Stimulated activated naive CD4-positive, alpha-beta T cell treated with Interleukin-2 at 50 U/mL for 16 hours (primary cell): Measurements from ENCODE around the gene ASB1.

Experiments used
- DNase-seq: peaks from one replicate; lab custom pipeline; 2025; lab: John Stamatoyannopoulos, UW

Gene ASB1

GRCh38 chr2:238444242-238444641 lies 17.5 kb downstream of the ASB1 start:
- DNase-seq = no peak

- DNase-seq = no peak
Measured at GRCh38 chr2:238445409-238446190, 18.9 kb downstream of the ASB1 start.

GRCh38 chr2:238446371-238446770 lies 19.6 kb downstream of the ASB1 start:
- DNase-seq = no peak

GRCh38 chr2:238448031-238448955 lies 21.6 kb downstream of the ASB1 start:
- DNase-seq = no peak

GRCh38 chr2:238449241-238449640 lies 22.5 kb downstream of the ASB1 start:
- DNase-seq = no peak

GRCh38 chr2:238449909-238450417 lies 23.2 kb downstream of the ASB1 start:
- no peak for DNase-seq

- no peak for DNase-seq
Measured at GRCh38 chr2:238450440-238450861, 23.7 kb downstream of the ASB1 start.

- no peak for DNase-seq
Measured at GRCh38 chr2:238453842-238454241, 27.1 kb downstream of the ASB1 start.

GRCh38 chr2:238456449-238456848 lies 29.7 kb downstream of the ASB1 start:
- DNase-seq = no peak

- DNase-seq = no peak
Measured at GRCh38 chr2:238456970-238457926, 30.5 kb downstream of the ASB1 start.

GRCh38 chr2:238457927-238458324 lies 31.2 kb downstream of the ASB1 start:
- DNase-seq = no peak

GRCh38 chr2:238458651-238459050 lies 31.9 kb downstream of the ASB1 start:
- no peak for DNase-seq

GRCh38 chr2:238459081-238459629 lies 32.4 kb downstream of the ASB1 start:
- DNase-seq = no peak

- DNase-seq = no peak
Measured at GRCh38 chr2:238461051-238461450, 34.3 kb downstream of the ASB1 start.

- no peak for DNase-seq
Measured at GRCh38 chr2:238461491-238461890, 34.8 kb downstream of the ASB1 start.

- DNase-seq = no peak
Measured at GRCh38 chr2:238461916-238462315, 35.2 kb downstream of the ASB1 start.

- no peak for DNase-seq
Measured at GRCh38 chr2:238462782-238463396, 36.2 kb downstream of the ASB1 start.

- no peak for DNase-seq
Measured at GRCh38 chr2:238464389-238464788, 37.7 kb downstream of the ASB1 start.

- no peak for DNase-seq
Measured at GRCh38 chr2:238465487-238466242, 38.9 kb downstream of the ASB1 start.

- DNase-seq = no peak
Measured at GRCh38 chr2:238466243-238466756, 39.6 kb downstream of the ASB1 start.
